HEK293 (cell line): Measurements from ENCODE around the gene FSTL3.

Experiments used
- HIC1 ChIP-seq: fragments of 450-650 bp; formaldehyde crosslinking; IDR thresholded peaks from 2 replicates; pipeline ENCODE4 v1.5.1; 2016; ENCODE audit warnings: missing biosample characterization, missing genetic modification characterization
- SETDB1 ChIP-seq: IDR thresholded peaks from one replicate; pipeline ENCODE4 v1.6.1; 2017; ENCODE audit warnings: mild to moderate bottlenecking, low read length, moderate library complexity, mixed read lengths; ENCODE audit not compliant: insufficient read length
- ZNF768 ChIP-seq: fragments of 450-650 bp; formaldehyde crosslinking; IDR thresholded peaks from 2 replicates; pipeline ENCODE4 v1.5.1; 2018; ENCODE audit warnings: missing biosample characterization, mild to moderate bottlenecking, missing genetic modification characterization

DNA sequence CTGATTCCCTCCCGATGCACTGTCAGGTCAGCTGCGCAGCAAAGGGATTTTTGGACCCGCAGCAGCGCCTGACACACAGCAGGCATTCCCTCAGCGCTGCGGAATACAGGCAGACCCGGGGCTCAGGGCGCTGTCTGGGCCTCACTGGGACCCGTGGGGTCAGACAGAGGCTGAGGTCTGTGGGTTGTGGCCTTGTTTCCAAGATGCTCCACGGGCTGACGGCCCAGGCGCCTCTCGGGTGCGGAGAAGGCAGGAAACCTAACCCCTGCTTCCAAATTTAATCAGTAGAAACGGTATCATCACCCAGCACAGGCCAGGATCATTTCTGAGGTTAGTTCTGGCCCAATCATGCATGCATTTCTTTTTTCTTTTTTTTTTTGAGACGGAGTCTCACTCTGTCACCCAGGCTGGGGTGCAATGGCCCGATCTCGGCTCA lies 12.5 kb upstream of the FSTL3 start:
- TF ChIP-seq ZNF768 (tag by site-specific recombination) = no peak
- no peak for TF ChIP-seq HIC1 (tag by site-specific recombination)
- no peak for TF ChIP-seq SETDB1
